Skeletal muscle tissue (tissue), 4 donors: ENCODE data around the gene KAT8. TPM values are rescaled to one million over a fixed set of nuclear protein-coding genes. Genes with fewer than 3 reads are reported as not detected.
"Not testable (repeated sequence)": the region's sequence is repeated elsewhere in the genome, so short reads cannot be mapped to it uniquely, and the experiment has no call there.

ENCODE experiments used
- H3K27ac ChIP-seq: one replicate; pipeline ENCODE4 v1.7.0; 2013; ENCODE audit warnings: mild to moderate bottlenecking, low read depth, low read length, inconsistent platforms
- H3K27me3 ChIP-seq, 3 donors: one replicate each; pipeline ENCODE4 v1.7.0; 2013; ENCODE audit warnings: low read length in 3 of 3; ENCODE audit not compliant: control insufficient read depth in 3 of 3, insufficient read depth in 3 of 3
- H3K36me3 ChIP-seq, 3 donors: one replicate each; pipeline ENCODE4 v1.7.0; 2013; ENCODE audit warnings: low read length in 3 of 3; ENCODE audit not compliant: control insufficient read depth in 3 of 3, insufficient read depth in 3 of 3
- H3K4me1 ChIP-seq, 3 donors: one replicate each; pipeline ENCODE4 v1.7.0; 2013; ENCODE audit warnings: low read length in 3 of 3, mild to moderate bottlenecking in 3 of 3; ENCODE audit not compliant: control insufficient read depth in 3 of 3, insufficient read depth in 3 of 3
- H3K4me3 ChIP-seq, 3 donors: one replicate each; pipeline ENCODE4 v1.7.0; 2013; ENCODE audit warnings: low read length in 3 of 3
- H3K9ac ChIP-seq, 3 donors: one replicate each; pipeline ENCODE4 v1.7.0; 2013; ENCODE audit warnings: low read length in 3 of 3, mild to moderate bottlenecking in 3 of 3, moderate library complexity in 2 of 3, low read depth in 1 of 3
- H3K9me3 ChIP-seq, 3 donors: one replicate each; pipeline ENCODE4 v1.7.0; 2013; ENCODE audit warnings: low read length in 3 of 3; ENCODE audit not compliant: control insufficient read depth in 3 of 3
- total RNA-seq: library from RNA; depleted of rRNA; stranded (reverse); fragments of >200 nt; gene quantifications from one replicate; pipeline ENCODE4 v1.2.3, GENCODE V29; 2014
- donor health status: Osteomylitis.

The KAT8 gene
- total RNA-seq, 1 donor from 2014 or later = 43.3 TPM

GRCh38 chr16:31144418-31144817 lies 27.0 kb downstream of the KAT8 start:
- not testable (repeated sequence) for H3K9ac ChIP-seq, H3K9me3 ChIP-seq, H3K27ac ChIP-seq, H3K36me3 ChIP-seq, H3K4me3 ChIP-seq
- H3K4me1 ChIP-seq = peaks cover 11 to 15% (median 14%) of the 10 kb centered on the region in 3 donors
- peaks cover 8 to 14% (median 12%) of the 10 kb centered on the region in 3 donors for H3K27me3 ChIP-seq

GRCh38 chr16:31145398-31145990 lies 28.0 kb downstream of the KAT8 start:
- no peak overlapping the region for H3K4me3 ChIP-seq
- no peak overlapping the region for H3K9ac ChIP-seq
- no peaks in the 10 kb centered on the region for H3K36me3 ChIP-seq
- no peaks in the 10 kb centered on the region for H3K9me3 ChIP-seq
- H3K4me1 ChIP-seq = peaks cover 17 to 20% (median 17%) of the 10 kb centered on the region in 3 donors
- no peak overlapping the region for H3K27ac ChIP-seq
- peaks cover 8 to 14% (median 12%) of the 10 kb centered on the region in 3 donors for H3K27me3 ChIP-seq

DNA sequence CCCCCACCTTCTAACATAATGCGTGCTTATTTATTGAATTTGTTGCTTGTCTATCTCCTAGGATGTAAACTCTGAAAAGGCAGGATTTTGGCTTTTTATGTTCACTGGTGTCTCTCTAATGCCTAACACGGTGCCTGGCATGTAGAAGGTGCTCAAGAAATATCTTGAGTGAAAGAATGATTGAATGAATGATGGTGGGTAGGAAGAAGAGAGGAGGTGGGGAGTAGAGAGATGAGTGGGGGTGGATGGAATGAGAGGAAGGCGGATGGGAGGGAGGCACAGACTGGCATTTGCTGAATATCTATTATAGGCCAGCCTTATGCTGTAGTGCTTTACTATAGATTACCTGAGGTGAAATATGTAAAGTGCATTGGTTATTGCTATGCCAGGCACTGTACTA lies 30.1 kb downstream of the KAT8 start:
- Histone ChIP-seq H3K4me1 (peaks cover 8 to 9% (median 9%) of the 10 kb centered on the region in 3 donors), H3K9me3 (no peaks in the 10 kb centered on the region), H3K27ac (no peak overlapping the region), H3K9ac (no peak overlapping the region), H3K27me3 (peaks cover 8 to 14% (median 12%) of the 10 kb centered on the region in 3 donors), H3K36me3 (no peaks in the 10 kb centered on the region), H3K4me3 (no peak overlapping the region)

DNA sequence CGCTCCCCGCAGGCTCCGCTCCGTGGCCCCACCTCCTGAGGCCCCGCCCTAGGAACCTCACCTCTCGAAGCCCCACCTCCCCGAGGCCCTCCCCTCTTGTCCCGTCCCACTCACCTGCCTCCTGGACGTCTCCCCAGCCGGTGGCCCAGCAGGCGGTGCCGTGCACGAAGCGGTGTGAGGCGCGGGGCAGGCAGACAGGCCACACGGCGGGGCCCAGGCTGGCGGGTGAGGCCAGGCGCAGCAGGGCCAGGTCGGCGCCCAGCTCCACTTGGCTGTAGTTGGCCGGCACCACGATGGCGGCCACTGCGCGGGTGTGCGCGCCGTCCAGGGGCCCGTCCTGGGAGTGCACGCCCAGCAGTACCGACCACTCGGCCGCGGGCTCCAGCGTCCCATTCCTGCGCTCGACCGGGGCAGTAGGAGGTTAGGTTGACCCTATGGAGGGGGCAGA lies 30.8 kb downstream of the KAT8 start:
- Histone ChIP-seq H3K9ac (no peak overlapping the region), H3K36me3 (no peaks in the 10 kb centered on the region), H3K27ac (no peak overlapping the region), H3K4me1 (peaks cover 4 to 6% (median 5%) of the 10 kb centered on the region in 3 donors), H3K27me3 (peaks cover 8 to 14% (median 12%) of the 10 kb centered on the region in 3 donors), H3K9me3 (no peaks in the 10 kb centered on the region), H3K4me3 (no peak overlapping the region)

- no peak overlapping the region for H3K4me3 ChIP-seq
- H3K27ac ChIP-seq = no peak overlapping the region
- peaks cover 8 to 14% (median 12%) of the 10 kb centered on the region in 3 donors for H3K27me3 ChIP-seq
- H3K4me1 ChIP-seq = peaks cover 4 to 6% (median 5%) of the 10 kb centered on the region in 3 donors
- no peak overlapping the region for H3K9ac ChIP-seq
- H3K36me3 ChIP-seq = no peaks in the 10 kb centered on the region
- H3K9me3 ChIP-seq = no peaks in the 10 kb centered on the region
Observed at GRCh38 chr16:31148896-31149295, 31.4 kb downstream of the KAT8 start.

DNA sequence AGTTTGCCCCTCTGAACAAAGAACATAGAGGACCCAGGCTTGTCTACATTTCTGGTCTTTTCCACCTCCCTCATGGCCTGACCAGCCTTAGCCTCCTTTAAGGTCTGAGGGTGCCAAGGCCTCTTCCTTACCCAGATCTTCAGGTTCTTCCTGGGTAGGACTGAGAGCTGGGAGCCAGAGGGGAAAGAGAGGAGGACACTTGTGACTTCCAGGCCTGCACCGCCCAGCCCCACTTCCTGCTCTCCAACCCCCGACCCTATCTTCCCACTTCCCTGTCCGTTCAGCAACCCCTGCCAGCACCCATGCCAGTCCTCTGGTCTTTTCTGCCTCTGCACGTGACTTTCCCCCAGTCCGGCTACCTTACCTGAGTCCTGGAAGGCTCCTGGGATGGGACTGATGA lies 31.9 kb downstream of the KAT8 start:
- no peak overlapping the region for H3K4me3 ChIP-seq
- H3K9me3 ChIP-seq = no peaks in the 10 kb centered on the region
- peaks cover 8 to 14% (median 12%) of the 10 kb centered on the region in 3 donors for H3K27me3 ChIP-seq
- H3K4me1 ChIP-seq = peaks cover 4 to 6% (median 5%) of the 10 kb centered on the region in 3 donors
- no peak overlapping the region for H3K27ac ChIP-seq
- no peak overlapping the region for H3K9ac ChIP-seq
- no peaks in the 10 kb centered on the region for H3K36me3 ChIP-seq

DNA sequence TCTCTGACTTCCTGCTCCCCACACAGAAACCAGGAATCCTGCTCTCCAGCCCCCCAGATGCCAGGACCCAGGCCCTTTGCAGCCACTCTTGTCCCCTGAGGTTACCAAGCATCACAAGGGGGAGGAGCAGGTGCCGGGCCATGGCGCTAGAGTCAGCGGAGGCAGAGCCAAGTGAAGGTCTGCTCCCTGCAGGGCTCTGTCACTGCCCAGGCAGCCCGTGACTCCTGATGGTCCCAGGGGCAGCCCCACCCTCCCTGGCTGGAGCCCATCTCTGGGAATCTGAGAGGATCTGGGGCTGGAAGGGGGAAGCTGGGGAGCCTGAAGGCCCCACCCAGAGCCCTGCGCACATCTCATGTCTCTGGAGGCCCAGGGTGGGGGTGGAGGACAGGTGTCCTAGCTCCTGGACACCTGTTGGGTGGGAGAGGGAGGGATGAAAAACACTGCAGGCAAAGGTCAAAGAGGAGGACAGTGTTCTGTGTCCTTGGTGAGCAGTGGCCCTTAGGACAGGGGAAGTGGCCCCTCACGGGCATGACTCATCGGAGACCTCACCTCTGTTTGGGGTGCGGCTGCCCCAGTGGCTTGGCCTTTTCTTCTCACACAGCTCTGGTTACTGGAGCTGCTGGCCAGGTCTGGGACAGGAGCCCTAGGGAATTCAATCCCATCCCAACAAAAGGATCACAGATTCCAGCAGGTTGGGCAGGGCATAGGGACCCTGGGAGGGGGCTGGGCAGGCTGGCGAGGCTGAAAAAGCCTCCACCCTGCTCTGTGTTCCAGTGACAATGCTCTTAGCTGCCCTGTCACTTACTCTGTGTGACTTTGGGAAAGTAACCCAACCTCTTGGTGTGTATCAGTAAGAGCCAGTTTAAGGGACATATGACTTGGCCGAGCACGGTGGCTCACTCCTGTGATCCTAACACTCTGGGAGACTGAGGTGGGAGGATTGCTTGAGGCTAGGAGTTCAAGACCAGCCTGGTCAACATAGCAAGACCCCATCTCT lies 32.7 kb downstream of the KAT8 start, which contains the start of gene PRSS36:
TSS of gene PRSS36 (minus strand) at position 173 of the 997 bp plus-strand sequence. CDS start at position 142, 31 bp downstream.
- no peak within 1 kb of the TSS for H3K4me3 ChIP-seq
- H3K36me3 ChIP-seq = no peaks in the 10 kb centered on the region
- no peak within 1 kb of the TSS for H3K9ac ChIP-seq
- no peaks in the 10 kb centered on the region for H3K9me3 ChIP-seq
- H3K27me3 ChIP-seq = peaks cover 8 to 14% (median 12%) of the 10 kb centered on the region in 3 donors
- H3K4me1 ChIP-seq = peaks cover 4 to 6% (median 5%) of the 10 kb centered on the region in 3 donors
- H3K27ac ChIP-seq = no peak within 1 kb of the TSS

DNA sequence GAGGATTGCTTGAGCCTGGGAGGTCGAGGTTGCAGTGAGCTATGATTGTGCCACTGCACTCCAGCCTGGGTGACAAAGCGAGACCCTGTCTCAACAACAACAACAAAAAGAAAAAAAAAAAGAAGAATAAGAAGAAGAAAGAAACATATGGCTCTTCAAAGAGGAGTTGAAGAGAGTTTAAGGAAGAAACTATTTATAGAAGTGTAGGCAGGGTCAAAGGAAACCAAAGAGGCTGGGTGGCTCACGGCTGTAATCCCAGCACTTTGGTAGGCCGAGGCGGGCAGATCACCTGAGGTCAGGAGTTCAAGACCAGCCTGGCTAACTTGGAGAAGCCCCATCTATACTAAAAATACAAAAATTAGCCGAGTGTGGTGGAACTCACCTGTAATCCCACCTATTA lies 33.5 kb downstream of the KAT8 start:
- H3K4me1 ChIP-seq, H3K4me3 ChIP-seq, H3K36me3 ChIP-seq, H3K9me3 ChIP-seq, H3K27ac ChIP-seq, H3K9ac ChIP-seq: not testable (repeated sequence)
- H3K27me3 ChIP-seq = peaks cover 6 to 14% (median 12%) of the 10 kb centered on the region in 3 donors

- no peaks in the 10 kb centered on the region for H3K27me3 ChIP-seq
- no peak overlapping the region for H3K4me3 ChIP-seq
- H3K36me3 ChIP-seq = no peaks in the 10 kb centered on the region
- peaks cover 0 to 2% (median 0%) of the 10 kb centered on the region in 3 donors for H3K4me1 ChIP-seq
- no peak overlapping the region for H3K9ac ChIP-seq
- no peaks in the 10 kb centered on the region for H3K9me3 ChIP-seq
- no peak overlapping the region for H3K27ac ChIP-seq
Observed at GRCh38 chr16:31157136-31157535, 39.7 kb downstream of the KAT8 start.

DNA sequence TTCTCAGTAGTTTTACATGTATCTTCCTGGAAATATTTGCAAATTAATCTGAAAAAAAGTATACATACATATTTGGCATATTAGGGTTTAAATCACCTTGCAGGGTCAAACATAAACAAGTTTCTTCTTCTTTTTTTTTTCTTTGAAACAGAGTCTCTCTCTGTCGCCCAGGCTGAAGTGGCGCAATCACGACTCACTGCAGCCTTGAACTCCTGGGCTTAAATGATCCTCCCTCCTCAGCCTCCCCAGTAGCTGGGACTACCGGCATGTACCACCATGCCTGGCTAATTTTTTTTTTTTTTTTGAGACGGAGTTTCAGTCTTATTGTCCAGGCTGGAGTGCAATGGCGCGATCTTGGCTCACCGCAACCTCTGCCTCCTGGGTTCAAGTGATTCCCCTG lies 49.9 kb downstream of the KAT8 start:
- Histone ChIP-seq H3K9ac (no peak overlapping the region), H3K9me3 (no peaks in the 10 kb centered on the region), H3K27ac (no peak overlapping the region), H3K27me3 (no peaks in the 10 kb centered on the region), H3K4me1 (no peaks in the 10 kb centered on the region), H3K4me3 (no peak overlapping the region), H3K36me3 (no peaks in the 10 kb centered on the region)
